HCT116 (cell line): ENCODE results near the gene BRICD5. TPM values are rescaled to one million over a fixed set of nuclear protein-coding genes. Genes with fewer than 3 reads are reported as not detected.

ENCODE experiments used
- ATAC-seq: fragments of 200-7000 bp; cut with Tn5 transposase; 2 replicates; pipeline ENCODE4 v1.9.1; 2020; ENCODE audit warnings: mild to moderate bottlenecking, moderate library complexity
- BruUV-seq: library from RNA; stranded (reverse); fragments of 400-500 nt; replicated peaks from 2 replicates; lab custom pipeline; 2021; lab: Mats Ljungman, UMichigan
- CTCF ChIA-PET: fragments of 300-600 bp; sonication (Branson Sonifier 250); formaldehyde crosslinking; loops from one replicate; lab custom pipeline; 2021; ENCODE audit warnings: antibody characterized with exemption; lab: Charles Lee
- POLR2A ChIA-PET: fragments of 300-600, 350-600 bp; sonication (Branson Sonifier 250); formaldehyde crosslinking; loops from one replicate; lab custom pipeline; 2021; ENCODE audit warnings: antibody characterized with exemption; lab: Charles Lee
- RAD21 ChIA-PET, 2 experiments: fragments of 300-600 bp; sonication (Branson Sonifier 250); formaldehyde crosslinking; loops; one replicate each; lab custom pipeline; 2023; ENCODE audit warnings: low total read pairs in 2 of 2; ENCODE audit not compliant: uncharacterized antibody in 2 of 2, unreplicated experiment in 2 of 2, low non-redundant PET in 1 of 2; lab: Charles Lee
- DNase-seq: peaks from one replicate; pipeline ENCODE4 v3.0.0-alpha.2; 2010; ENCODE audit warnings: low read depth, low spot score
- H2AFZ ChIP-seq: fragments of 200-600 bp; shearing (Covaris generic), sonication (generic); 2 replicates; pipeline ENCODE4 v1.6.1; 2017; ENCODE audit warnings: low read depth, mixed run types, mixed read lengths, antibody characterized with exemption, low read length; ENCODE audit not compliant: poor library complexity, severe bottlenecking
- H3K27ac ChIP-seq: 2 replicates; pipeline ENCODE4 v1.5.1; 2012; ENCODE audit warnings: low read depth, low read length
- H3K27me3 ChIP-seq: fragments of 200-600 bp; sonication (generic); 2 replicates; pipeline ENCODE4 v1.6.1; 2016; ENCODE audit warnings: mixed run types, low read length, mixed read lengths; ENCODE audit not compliant: insufficient read depth
- H3K36me3 ChIP-seq, 2 experiments: fragments of 200-500 bp in 1 of 2; fragments of 200-600 bp in 1 of 2; sonication (Bioruptor generic) in 1 of 2; sonication (generic) in 1 of 2; 2 replicates each; pipeline versions ENCODE4 v1.5.1 to v1.6.1; 2014 to 2016; ENCODE audit warnings: low read length in 2 of 2, inconsistent platforms in 1 of 2, mixed read lengths in 1 of 2, mixed run types in 1 of 2; ENCODE audit not compliant: insufficient read depth in 2 of 2, control insufficient read depth in 1 of 2
- H3K4me1 ChIP-seq, 2 experiments: fragments of 200-600 bp in 1 of 2; sonication (generic) in 1 of 2; 2 replicates each; pipeline versions ENCODE4 v1.5.1 to v1.6.1; 2012 to 2017; ENCODE audit warnings: low read length in 2 of 2, inconsistent platforms in 1 of 2, mild to moderate bottlenecking in 1 of 2, mixed read lengths in 1 of 2, mixed run types in 1 of 2, moderate library complexity in 1 of 2; ENCODE audit not compliant: insufficient read depth in 2 of 2, control insufficient read depth in 1 of 2
- H3K4me2 ChIP-seq: fragments of 200-600 bp; sonication (generic); 2 replicates; pipeline ENCODE4 v1.6.1; 2017; ENCODE audit warnings: mixed run types, low read length, mixed read lengths
- H3K4me3 ChIP-seq, 2 experiments: fragments of 200-600 bp in 1 of 2; sonication (generic) in 1 of 2; replicated peaks in 1 of 2; 2 replicates each; pipeline ENCODE4 v1.5.1; 2011 to 2016; ENCODE audit warnings: low read length in 2 of 2, control low read depth in 1 of 2, low read depth in 1 of 2, mild to moderate bottlenecking in 1 of 2, mixed read lengths in 1 of 2, mixed run types in 1 of 2
- H3K79me2 ChIP-seq: fragments of 200-600 bp; sonication (generic); 2 replicates; pipeline ENCODE4 v1.6.1; 2017; ENCODE audit warnings: mild to moderate bottlenecking, mixed run types, low read length, moderate library complexity, mixed read lengths; ENCODE audit not compliant: insufficient read depth
- H3K9ac ChIP-seq: fragments of 200-600 bp; sonication (generic); 2 replicates; pipeline ENCODE4 v1.6.1; 2016; ENCODE audit warnings: low read length, mixed read lengths
- H3K9me2 ChIP-seq: fragments of 200-600 bp; sonication (generic), shearing (Covaris generic); 2 replicates; pipeline ENCODE4 v1.6.1; 2017; ENCODE audit warnings: mixed run types, mild to moderate bottlenecking, moderate library complexity; ENCODE audit not compliant: insufficient read depth
- H3K9me3 ChIP-seq, 2 experiments: fragments of 200-500 bp in 1 of 2; fragments of 200-600 bp in 1 of 2; sonication (Bioruptor generic) in 1 of 2; sonication (generic) in 1 of 2; 2 replicates each; pipeline ENCODE4 v1.6.1; 2014 to 2017; ENCODE audit warnings: low read length in 2 of 2, mixed read lengths in 2 of 2, inconsistent platforms in 1 of 2, low read depth in 1 of 2, mild to moderate bottlenecking in 1 of 2, mixed run types in 1 of 2, moderate library complexity in 1 of 2; ENCODE audit not compliant: control insufficient read depth in 1 of 2, insufficient read depth in 1 of 2
- H4K20me1 ChIP-seq: fragments of 200-600 bp; sonication (generic), shearing (Covaris generic); 2 replicates; pipeline ENCODE4 v1.6.1; 2017; ENCODE audit warnings: mixed run types, mild to moderate bottlenecking, moderate library complexity; ENCODE audit not compliant: insufficient read depth
- CBX3 ChIP-seq: IDR thresholded peaks from 2 replicates; pipeline ENCODE4 v1.6.1; 2012; ENCODE audit warnings: low read depth
- EZH2 ChIP-seq: fragments of 200-600 bp; sonication (generic); IDR thresholded peaks from 2 replicates; pipeline ENCODE4 v1.6.1; 2017; ENCODE audit warnings: antibody characterized with exemption, mixed run types
- EZH2phosphoT487 ChIP-seq: fragments of 200-600 bp; IDR thresholded peaks from 2 replicates; pipeline ENCODE4 v1.6.1; 2018; ENCODE audit warnings: antibody characterized with exemption, borderline replicate concordance
- POLR2A ChIP-seq: IDR thresholded peaks from 2 replicates; pipeline ENCODE4 v1.7.0; 2011; ENCODE audit warnings: borderline replicate concordance; ENCODE audit not compliant: insufficient read depth, insufficient read length; ENCODE audit errors: extremely low read depth
- SIN3A ChIP-seq: IDR thresholded peaks from 2 replicates; pipeline ENCODE4 v1.6.1; 2012; ENCODE audit warnings: low read depth
- SP1 ChIP-seq: IDR thresholded peaks from 2 replicates; pipeline ENCODE4 v1.6.1; 2012; ENCODE audit warnings: low read depth
- TCF7L2 ChIP-seq: IDR thresholded peaks from 2 replicates; pipeline ENCODE4 v1.7.0; 2011; ENCODE audit warnings: borderline replicate concordance, inconsistent platforms; ENCODE audit not compliant: insufficient read depth, insufficient read length; ENCODE audit errors: extremely low read depth
- ZFX ChIP-seq: fragments of 450-650 bp; IDR thresholded peaks from 2 replicates; pipeline ENCODE4 v1.6.1; 2017
- intact Hi-C: fragments of 100-400 bp; cut with micrococcal nuclease; formaldehyde crosslinking; loops from 2 replicates; pipeline ENCODE4 v1.10.0; 2022
- total RNA-seq: library from RNA; stranded (reverse); gene quantifications from one replicate; pipeline ENCODE4 v1.2.1, GENCODE V29; 2021; ENCODE audit not compliant: unreplicated experiment
- TF ChIP-seq, protein P1 (sequence below): IDR thresholded peaks from 2 replicates; pipeline ENCODE4 v1.6.1; 2012
- TF ChIP-seq, protein P2 (sequence below): IDR thresholded peaks from 2 replicates; pipeline ENCODE4 v1.6.1; 2012
- TF ChIP-seq, protein P3 (sequence below), 3 experiments: fragments of 200-600 bp in 1 of 3; sonication (generic) in 1 of 3; IDR thresholded peaks in 2 of 3; conservative IDR thresholded peaks in 1 of 3; 2 replicates each; pipeline ENCODE4 v1.5.1; 2012 to 2017; ENCODE audit warnings: low read depth in 2 of 3, low read length in 2 of 3, antibody characterized with exemption in 1 of 3, borderline replicate concordance in 1 of 3, control low read depth in 1 of 3, mild to moderate bottlenecking in 1 of 3, mixed read lengths in 1 of 3, mixed run types in 1 of 3, moderate library complexity in 1 of 3; ENCODE audit not compliant: insufficient read depth in 1 of 3
- TF ChIP-seq, protein P4 (sequence below): IDR thresholded peaks from 2 replicates; pipeline ENCODE4 v1.6.1; 2011; ENCODE audit warnings: mild to moderate bottlenecking, low read length, moderate library complexity; ENCODE audit not compliant: insufficient replicate concordance; ENCODE audit errors: extremely low read depth

The BRICD5 gene
- total RNA-seq, 1 experiment from 2014 or later = 9.8 TPM

DNA sequence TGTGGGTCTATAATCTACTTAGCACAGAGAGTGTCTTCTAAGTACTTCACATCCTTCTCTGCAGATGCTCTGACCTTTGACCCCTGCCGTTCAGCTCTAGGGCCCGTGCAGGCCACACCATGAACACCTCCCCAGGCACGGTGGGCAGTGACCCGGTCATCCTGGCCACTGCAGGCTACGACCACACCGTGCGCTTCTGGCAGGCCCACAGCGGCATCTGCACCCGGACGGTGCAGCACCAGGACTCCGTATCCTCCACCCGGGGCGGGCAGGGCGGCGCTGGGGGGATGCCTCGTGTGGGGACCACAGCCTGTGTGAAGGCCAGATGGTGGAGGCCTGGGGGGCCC lies 4.7 kb downstream of the BRICD5 start:
- no TSS peak for BruUV-seq
- H3K4me1 ChIP-seq = peaks cover 5 to 23% of the 10 kb centered on the region in 2 experiments
- CTCF ChIA-PET = interaction anchor here (3.0 kb wide), 1 partner anchor 11 kb away, joined by 11 read pairs; no protein-coding TSS in a partner anchor
- POLR2A ChIA-PET = interaction anchor here (0.8 kb wide), 1 partner anchor 263 kb away, joined by 4 read pairs; no protein-coding TSS in a partner anchor
- H3K4me3 ChIP-seq = peak overlapping the region; percentile 81 to 86
- DNase-seq = no peak
- peak overlapping the region; percentile 94 for H3K27ac ChIP-seq
- no peaks in the 10 kb centered on the region for H3K9me2 ChIP-seq
- H3K4me2 ChIP-seq = peak overlapping the region; percentile 99
- no peak overlapping the region for H2AFZ ChIP-seq
- H3K79me2 ChIP-seq = peaks cover 25% of the 10 kb centered on the region
- RAD21 ChIA-PET = no interaction called here
- H3K27me3 ChIP-seq = no peaks in the 10 kb centered on the region
- no peaks in the 10 kb centered on the region for H4K20me1 ChIP-seq
- intact Hi-C loops = no loop called here
- peaks cover 4 to 19% of the 10 kb centered on the region in 2 experiments; a peak in 3 of 4 replicates for H3K36me3 ChIP-seq
- 0 out of 2 replicates have a peak, but pooled peaks have one; percentile 6 for TF ChIP-seq ZFX
- no peak for TF ChIP-seq TCF7L2
- TF ChIP-seq, all 23 proteins: peak for 1
- Histone ChIP-seq H3K9me3 (no peaks in the 10 kb centered on the region), H3K9ac (peak overlapping the region; percentile 81)
- ATAC-seq = peak; percentile 26

DNA sequence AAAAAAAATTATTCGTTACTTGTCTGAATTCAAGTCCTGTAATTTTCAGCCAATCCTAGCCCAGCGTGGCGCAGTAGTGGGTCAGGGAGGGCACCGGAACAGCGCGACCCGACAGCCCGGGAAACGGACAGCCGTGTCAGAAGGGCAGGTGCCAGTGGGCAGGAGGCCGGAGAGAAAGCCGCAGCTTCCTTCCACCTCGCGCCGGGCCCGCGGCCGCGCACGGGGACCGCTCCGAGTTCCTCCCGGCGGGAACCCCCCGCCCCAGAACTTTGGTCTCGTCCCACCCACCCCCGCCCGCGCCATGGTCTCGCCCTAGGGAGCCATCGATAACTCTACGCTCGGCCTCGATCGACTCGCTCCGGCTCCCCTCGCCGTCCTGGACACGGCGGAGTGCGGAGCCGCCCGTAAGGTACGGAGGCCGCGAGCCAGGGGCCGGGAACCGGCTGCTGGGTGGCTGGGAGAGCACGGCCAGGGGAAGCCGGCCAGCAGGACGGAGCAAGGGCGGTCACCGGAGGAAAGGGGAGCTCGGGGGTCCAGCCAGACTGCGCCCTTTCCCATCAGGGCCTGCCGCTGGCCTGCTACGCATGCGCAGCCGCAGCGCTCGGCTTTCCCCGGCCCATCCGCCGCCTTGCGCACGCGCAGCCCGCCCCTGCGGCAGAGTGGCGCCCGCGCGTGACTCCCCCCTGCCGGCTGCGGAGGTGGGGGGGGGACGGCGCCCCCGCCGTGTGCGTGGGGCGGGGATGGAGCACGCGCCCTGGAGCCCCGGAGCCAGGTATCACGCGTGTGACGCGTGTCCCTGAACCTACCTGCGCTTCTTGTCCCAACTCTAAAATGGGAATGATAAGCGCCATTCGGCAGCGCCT lies 5.3 kb downstream of the BRICD5 start, which contains the start of gene MLST8:
MLST8 (plus strand) TSS at position 351 of the 863 bp plus-strand sequence. CDS start 632 bp downstream, outside the sequence.
- ChIA-PET POLR2A (interaction anchor here (0.8 to 1.0 kb wide), 4 partner anchors 11 to 264 kb away, joined by 3 to 4 read pairs (median 3); partner anchors contain the start of genes RPS2 and TRAF7), CTCF (interaction anchor here (3.0 kb wide), 1 partner anchor 10 kb away, joined by 11 read pairs; no protein-coding TSS in a partner anchor), RAD21 (interaction anchor here in 1 of 2 experiments (0.6 kb wide), 1 partner anchor 230 kb away, joined by 3 read pairs; no protein-coding TSS in a partner anchor)
- intact Hi-C loops = no loop called here
- Histone ChIP-seq H3K9me3 (no peaks in the 10 kb centered on the region), H3K27me3 (no peaks in the 10 kb centered on the region), H3K9ac (peak within 1 kb of the TSS; percentile 81), H3K4me2 (peak within 1 kb of the TSS; percentile 99), H3K9me2 (no peaks in the 10 kb centered on the region), H2AFZ (no peak within 1 kb of the TSS), H3K4me1 (peaks cover 5 to 23% of the 10 kb centered on the region in 2 experiments), H3K36me3 (peaks cover 4 to 19% of the 10 kb centered on the region in 2 experiments; a peak in 3 of 4 replicates), H3K79me2 (peaks cover 23% of the 10 kb centered on the region), H3K4me3 (peak within 1 kb of the TSS; percentile 81 to 86), H3K27ac (peak within 1 kb of the TSS; percentile 94), H4K20me1 (no peaks in the 10 kb centered on the region)
- DNase-seq (peak; percentile 78), ATAC-seq (peak; percentile 75)
- BruUV-seq = no TSS peak
- TF ChIP-seq ZFX (peak; percentile 97), SP1 (peak; percentile 2; the same call in 1 of the 2 replicates), EZH2phosphoT487 (no peak), SIN3A (0 out of 2 replicates have a peak, but pooled peaks have one; percentile 54), TCF7L2 (peak; percentile 36), POLR2A (peak; percentile 43), EZH2 (no peak), CBX3 (no peak)
- TF ChIP-seq, protein P1, sequence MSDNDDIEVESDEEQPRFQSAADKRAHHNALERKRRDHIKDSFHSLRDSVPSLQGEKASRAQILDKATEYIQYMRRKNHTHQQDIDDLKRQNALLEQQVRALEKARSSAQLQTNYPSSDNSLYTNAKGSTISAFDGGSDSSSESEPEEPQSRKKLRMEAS = peak; percentile 71
- TF ChIP-seq, protein P2, sequence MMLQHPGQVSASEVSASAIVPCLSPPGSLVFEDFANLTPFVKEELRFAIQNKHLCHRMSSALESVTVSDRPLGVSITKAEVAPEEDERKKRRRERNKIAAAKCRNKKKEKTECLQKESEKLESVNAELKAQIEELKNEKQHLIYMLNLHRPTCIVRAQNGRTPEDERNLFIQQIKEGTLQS = no peak
- TF ChIP-seq, protein P3, sequence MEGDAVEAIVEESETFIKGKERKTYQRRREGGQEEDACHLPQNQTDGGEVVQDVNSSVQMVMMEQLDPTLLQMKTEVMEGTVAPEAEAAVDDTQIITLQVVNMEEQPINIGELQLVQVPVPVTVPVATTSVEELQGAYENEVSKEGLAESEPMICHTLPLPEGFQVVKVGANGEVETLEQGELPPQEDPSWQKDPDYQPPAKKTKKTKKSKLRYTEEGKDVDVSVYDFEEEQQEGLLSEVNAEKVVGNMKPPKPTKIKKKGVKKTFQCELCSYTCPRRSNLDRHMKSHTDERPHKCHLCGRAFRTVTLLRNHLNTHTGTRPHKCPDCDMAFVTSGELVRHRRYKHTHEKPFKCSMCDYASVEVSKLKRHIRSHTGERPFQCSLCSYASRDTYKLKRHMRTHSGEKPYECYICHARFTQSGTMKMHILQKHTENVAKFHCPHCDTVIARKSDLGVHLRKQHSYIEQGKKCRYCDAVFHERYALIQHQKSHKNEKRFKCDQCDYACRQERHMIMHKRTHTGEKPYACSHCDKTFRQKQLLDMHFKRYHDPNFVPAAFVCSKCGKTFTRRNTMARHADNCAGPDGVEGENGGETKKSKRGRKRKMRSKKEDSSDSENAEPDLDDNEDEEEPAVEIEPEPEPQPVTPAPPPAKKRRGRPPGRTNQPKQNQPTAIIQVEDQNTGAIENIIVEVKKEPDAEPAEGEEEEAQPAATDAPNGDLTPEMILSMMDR (IDR thresholded peaks at IDR 0.05 in 2 of 3, conservative IDR thresholded peaks at IDR 0.05 in 1 of 3; ENCODE audit: borderline replicate concordance in 1 of 3, insufficient read depth in 1 of 3, low read depth in 2 of 3, low read length in 2 of 3) = 0 out of 6 replicates have a peak, but pooled peaks of 2 of the 3 experiments have one; percentile 10 to 13
- TF ChIP-seq, protein P4, sequence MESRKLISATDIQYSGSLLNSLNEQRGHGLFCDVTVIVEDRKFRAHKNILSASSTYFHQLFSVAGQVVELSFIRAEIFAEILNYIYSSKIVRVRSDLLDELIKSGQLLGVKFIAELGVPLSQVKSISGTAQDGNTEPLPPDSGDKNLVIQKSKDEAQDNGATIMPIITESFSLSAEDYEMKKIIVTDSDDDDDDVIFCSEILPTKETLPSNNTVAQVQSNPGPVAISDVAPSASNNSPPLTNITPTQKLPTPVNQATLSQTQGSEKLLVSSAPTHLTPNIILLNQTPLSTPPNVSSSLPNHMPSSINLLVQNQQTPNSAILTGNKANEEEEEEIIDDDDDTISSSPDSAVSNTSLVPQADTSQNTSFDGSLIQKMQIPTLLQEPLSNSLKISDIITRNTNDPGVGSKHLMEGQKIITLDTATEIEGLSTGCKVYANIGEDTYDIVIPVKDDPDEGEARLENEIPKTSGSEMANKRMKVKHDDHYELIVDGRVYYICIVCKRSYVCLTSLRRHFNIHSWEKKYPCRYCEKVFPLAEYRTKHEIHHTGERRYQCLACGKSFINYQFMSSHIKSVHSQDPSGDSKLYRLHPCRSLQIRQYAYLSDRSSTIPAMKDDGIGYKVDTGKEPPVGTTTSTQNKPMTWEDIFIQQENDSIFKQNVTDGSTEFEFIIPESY = peak; percentile 37
